ENCODE measurements around the gene PJVK. TPM values are rescaled to one million over a fixed set of nuclear protein-coding genes. Genes with fewer than 3 reads are reported as not detected.
A peak's percentile ranks its signal among the peaks of the same experiment; 100 is the strongest.

The PJVK gene
- total RNA-seq, 1 donor from 2014 or later: not detected

DNA sequence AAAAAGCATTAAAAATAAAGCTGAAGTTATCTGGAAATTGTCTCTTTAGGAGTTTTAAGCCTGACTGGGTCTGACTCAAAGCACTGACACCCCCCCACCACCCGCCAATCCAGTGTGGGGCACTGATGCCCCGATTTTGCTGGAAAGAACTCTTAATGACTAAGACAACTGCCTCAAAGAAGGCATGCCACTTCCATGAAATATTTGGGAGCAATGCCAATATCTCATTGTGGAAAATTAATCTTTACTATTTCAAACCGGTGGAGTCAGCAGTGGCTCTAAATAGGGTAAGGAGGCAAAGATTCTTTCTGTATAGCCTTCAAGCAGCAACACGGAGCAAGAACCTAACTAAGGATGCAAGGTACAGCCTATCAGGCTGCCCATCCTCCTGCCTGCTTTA, 22.8 kb downstream of the PJVK start:
- no peak overlapping the region for H3K4me3 ChIP-seq
- intact Hi-C loops (cut with DNase I): loop anchor here (10.0 kb wide), 1 partner anchor 1199 kb away; no protein-coding TSS in a partner anchor
- no peaks in the 10 kb centered on the region for H3K9me3 ChIP-seq
- H3K27ac ChIP-seq: peak overlapping the region in 1 of 2 donors; percentile 16
- no peaks in the 10 kb centered on the region for H3K4me1 ChIP-seq
- TF ChIP-seq, protein P1, sequence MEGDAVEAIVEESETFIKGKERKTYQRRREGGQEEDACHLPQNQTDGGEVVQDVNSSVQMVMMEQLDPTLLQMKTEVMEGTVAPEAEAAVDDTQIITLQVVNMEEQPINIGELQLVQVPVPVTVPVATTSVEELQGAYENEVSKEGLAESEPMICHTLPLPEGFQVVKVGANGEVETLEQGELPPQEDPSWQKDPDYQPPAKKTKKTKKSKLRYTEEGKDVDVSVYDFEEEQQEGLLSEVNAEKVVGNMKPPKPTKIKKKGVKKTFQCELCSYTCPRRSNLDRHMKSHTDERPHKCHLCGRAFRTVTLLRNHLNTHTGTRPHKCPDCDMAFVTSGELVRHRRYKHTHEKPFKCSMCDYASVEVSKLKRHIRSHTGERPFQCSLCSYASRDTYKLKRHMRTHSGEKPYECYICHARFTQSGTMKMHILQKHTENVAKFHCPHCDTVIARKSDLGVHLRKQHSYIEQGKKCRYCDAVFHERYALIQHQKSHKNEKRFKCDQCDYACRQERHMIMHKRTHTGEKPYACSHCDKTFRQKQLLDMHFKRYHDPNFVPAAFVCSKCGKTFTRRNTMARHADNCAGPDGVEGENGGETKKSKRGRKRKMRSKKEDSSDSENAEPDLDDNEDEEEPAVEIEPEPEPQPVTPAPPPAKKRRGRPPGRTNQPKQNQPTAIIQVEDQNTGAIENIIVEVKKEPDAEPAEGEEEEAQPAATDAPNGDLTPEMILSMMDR (IDR thresholded peaks at IDR 0.05): no peak
- H3K27me3 ChIP-seq: no peaks in the 10 kb centered on the region
- no peak for DNase-seq (ENCODE audit: low spot score in 2 of 2)
- H3K36me3 ChIP-seq: peaks cover 0 to 8% of the 10 kb centered on the region in 2 donors

DNA sequence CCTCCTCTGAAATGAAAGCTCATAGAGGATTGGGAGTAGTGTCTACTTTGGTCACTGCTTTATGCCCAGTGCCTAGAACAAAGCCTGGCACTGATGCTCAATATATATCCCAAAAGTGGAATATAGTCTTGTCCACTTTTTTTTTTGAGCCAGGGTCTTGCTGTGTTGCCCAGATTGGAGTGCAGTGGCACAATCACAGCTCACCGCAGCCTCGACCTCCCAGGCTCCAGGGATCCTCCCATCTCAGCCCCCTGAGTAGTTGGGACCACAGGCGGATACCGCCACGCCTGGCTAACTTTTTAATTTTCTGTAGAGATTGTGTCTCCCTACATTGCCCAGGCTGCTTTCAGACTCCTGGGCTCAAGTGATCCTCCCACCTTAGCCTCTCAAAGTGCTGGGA, 23.4 kb downstream of the PJVK start:
- Histone ChIP-seq H3K4me1 (peaks cover 0 to 2% of the 10 kb centered on the region in 2 donors), H3K27ac (no peak overlapping the region), H3K4me3 (no peak overlapping the region), H3K36me3 (peaks cover 0 to 1% of the 10 kb centered on the region in 2 donors), H3K9me3 (no peaks in the 10 kb centered on the region), H3K27me3 (no peaks in the 10 kb centered on the region)
- TF ChIP-seq, protein P1 (IDR thresholded peaks at IDR 0.05): no peak
- no peak for DNase-seq (ENCODE audit: low spot score in 2 of 2)
- intact Hi-C loops (cut with DNase I): loop anchor here (10.0 kb wide), 1 partner anchor 1200 kb away; no protein-coding TSS in a partner anchor

DNA sequence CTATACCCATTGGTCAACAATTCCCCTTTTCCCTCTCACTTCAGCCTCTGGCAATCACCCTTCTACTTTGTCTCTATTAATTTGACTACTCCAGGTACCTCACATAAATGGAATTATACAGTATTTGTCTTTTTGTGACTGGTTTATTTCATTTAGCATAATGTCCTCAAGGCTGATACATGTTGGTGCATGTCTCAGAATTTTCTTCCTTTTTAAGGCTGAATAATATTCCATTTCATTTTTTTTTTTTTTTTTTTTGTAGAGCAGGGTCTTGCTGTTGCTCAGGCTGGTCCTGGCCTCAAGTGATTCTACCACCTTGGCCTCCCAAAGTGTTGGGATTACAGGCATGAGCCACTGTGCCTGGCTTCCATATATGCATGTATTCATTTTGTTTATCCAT, 25.3 kb downstream of the PJVK start:
- intact Hi-C loops (cut with DNase I): loop anchor here (5.0 to 10.0 kb wide), 2 partner anchors 364 to 1202 kb away; partner anchors contain the start of gene RBM45
- H3K27ac ChIP-seq: no peak overlapping the region

DNA sequence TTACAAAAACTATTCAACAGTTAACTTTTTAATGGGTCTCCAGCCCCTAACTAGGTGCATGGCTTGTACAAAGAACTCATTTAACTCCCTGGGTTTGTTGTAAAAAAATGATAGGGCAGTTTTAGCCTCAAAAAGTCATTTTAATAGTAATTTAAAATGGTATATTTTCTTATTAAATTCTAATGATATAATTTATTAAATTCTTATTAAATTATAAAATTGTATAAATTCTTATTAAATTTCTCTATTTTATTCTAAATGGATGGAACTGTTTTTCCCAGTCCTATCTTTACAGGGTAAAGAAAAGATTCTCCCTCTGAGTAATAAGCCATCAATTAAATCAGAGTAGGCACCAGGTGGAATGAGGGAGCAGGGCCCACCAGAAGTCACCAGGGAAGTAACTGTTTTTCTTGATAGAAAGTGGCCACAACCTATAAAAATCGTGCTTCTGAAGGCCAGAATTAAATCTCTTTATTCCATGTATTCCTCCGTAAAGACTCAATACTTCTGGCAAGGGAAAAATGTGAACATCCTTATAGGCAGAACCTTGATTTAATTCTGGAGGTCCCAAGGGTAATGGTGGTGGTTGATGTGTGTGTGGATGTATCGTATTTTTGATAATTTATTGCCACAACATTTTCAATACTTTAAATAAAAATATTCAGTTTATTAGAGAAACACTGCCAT, 26.4 kb downstream of the PJVK start:
- peak overlapping the region; percentile 77 to 89 for H3K4me3 ChIP-seq
- H3K4me1 ChIP-seq: peaks cover 0 to 18% of the 10 kb centered on the region in 2 donors
- H3K27me3 ChIP-seq: no peaks in the 10 kb centered on the region
- peak overlapping the region; percentile 78 to 94 for H3K27ac ChIP-seq
- no peaks in the 10 kb centered on the region for H3K36me3 ChIP-seq
- H3K9me3 ChIP-seq: no peaks in the 10 kb centered on the region
- DNase-seq (ENCODE audit: low spot score in 2 of 2): no peak
- TF ChIP-seq, protein P1 (IDR thresholded peaks at IDR 0.05): no peak
- intact Hi-C loops (cut with DNase I): loop anchor here (1.0 to 10.0 kb wide), 3 partner anchors 26 to 1203 kb away; partner anchors contain the start of genes PJVK, PRKRA and RBM45

More for the DNA sequence above, 25.3 kb downstream of the PJVK start:
- H3K9me3 ChIP-seq: no peaks in the 10 kb centered on the region
- no peaks in the 10 kb centered on the region for H3K27me3 ChIP-seq
- no peak for DNase-seq (ENCODE audit: low spot score in 2 of 2)
- H3K4me1 ChIP-seq: peaks cover 0 to 7% of the 10 kb centered on the region in 2 donors
- no peaks in the 10 kb centered on the region for H3K36me3 ChIP-seq
- TF ChIP-seq, protein P1 (IDR thresholded peaks at IDR 0.05): no peak
- H3K4me3 ChIP-seq: peak overlapping the region in 1 of 2 donors; percentile 89

DNA sequence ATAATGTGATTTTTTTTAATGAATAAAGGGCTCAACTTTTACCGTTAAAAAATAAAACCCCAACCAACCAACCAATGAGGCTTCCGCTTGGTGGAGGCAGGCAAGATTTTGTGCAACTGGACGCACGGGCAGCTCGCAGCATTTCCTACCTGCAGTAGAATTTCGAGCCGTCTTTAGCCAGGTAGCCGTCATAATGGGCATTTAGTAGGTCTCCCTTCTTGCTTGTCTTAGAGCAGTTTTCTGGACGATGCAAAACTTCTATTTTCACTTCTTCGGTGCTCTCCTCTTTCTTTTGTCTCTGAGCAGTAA, 26.9 kb downstream of the PJVK start:
- H3K9me3 ChIP-seq: no peaks in the 10 kb centered on the region
- peak overlapping the region; percentile 78 to 94 for H3K27ac ChIP-seq
- no peaks in the 10 kb centered on the region for H3K36me3 ChIP-seq
- peaks cover 0 to 22% of the 10 kb centered on the region in 2 donors for H3K4me1 ChIP-seq
- H3K27me3 ChIP-seq: no peaks in the 10 kb centered on the region
- intact Hi-C loops (cut with DNase I): loop anchor here (1.0 to 10.0 kb wide), 3 partner anchors 27 to 1203 kb away; partner anchors contain the start of genes PJVK, PRKRA and RBM45
- TF ChIP-seq, protein P1 (IDR thresholded peaks at IDR 0.05): no peak
- no peak for DNase-seq (ENCODE audit: low spot score in 2 of 2)
- peak overlapping the region; percentile 77 to 89 for H3K4me3 ChIP-seq
